GM12874 (cell line): ENCODE data around the gene SDHA.

Experiments used
- TF ChIP-seq, protein P1 (sequence below): IDR thresholded peaks from 2 replicates; pipeline ENCODE4 v1.5.1; 2011; ENCODE audit warnings: low read depth, mild to moderate bottlenecking, control low read depth, low read length, moderate library complexity; ENCODE audit not compliant: insufficient read depth

The SDHA gene

GRCh38 chr5:197892-198489, 20.1 kb upstream of the SDHA start:
- TF ChIP-seq, protein P1, sequence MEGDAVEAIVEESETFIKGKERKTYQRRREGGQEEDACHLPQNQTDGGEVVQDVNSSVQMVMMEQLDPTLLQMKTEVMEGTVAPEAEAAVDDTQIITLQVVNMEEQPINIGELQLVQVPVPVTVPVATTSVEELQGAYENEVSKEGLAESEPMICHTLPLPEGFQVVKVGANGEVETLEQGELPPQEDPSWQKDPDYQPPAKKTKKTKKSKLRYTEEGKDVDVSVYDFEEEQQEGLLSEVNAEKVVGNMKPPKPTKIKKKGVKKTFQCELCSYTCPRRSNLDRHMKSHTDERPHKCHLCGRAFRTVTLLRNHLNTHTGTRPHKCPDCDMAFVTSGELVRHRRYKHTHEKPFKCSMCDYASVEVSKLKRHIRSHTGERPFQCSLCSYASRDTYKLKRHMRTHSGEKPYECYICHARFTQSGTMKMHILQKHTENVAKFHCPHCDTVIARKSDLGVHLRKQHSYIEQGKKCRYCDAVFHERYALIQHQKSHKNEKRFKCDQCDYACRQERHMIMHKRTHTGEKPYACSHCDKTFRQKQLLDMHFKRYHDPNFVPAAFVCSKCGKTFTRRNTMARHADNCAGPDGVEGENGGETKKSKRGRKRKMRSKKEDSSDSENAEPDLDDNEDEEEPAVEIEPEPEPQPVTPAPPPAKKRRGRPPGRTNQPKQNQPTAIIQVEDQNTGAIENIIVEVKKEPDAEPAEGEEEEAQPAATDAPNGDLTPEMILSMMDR = no peak

DNA sequence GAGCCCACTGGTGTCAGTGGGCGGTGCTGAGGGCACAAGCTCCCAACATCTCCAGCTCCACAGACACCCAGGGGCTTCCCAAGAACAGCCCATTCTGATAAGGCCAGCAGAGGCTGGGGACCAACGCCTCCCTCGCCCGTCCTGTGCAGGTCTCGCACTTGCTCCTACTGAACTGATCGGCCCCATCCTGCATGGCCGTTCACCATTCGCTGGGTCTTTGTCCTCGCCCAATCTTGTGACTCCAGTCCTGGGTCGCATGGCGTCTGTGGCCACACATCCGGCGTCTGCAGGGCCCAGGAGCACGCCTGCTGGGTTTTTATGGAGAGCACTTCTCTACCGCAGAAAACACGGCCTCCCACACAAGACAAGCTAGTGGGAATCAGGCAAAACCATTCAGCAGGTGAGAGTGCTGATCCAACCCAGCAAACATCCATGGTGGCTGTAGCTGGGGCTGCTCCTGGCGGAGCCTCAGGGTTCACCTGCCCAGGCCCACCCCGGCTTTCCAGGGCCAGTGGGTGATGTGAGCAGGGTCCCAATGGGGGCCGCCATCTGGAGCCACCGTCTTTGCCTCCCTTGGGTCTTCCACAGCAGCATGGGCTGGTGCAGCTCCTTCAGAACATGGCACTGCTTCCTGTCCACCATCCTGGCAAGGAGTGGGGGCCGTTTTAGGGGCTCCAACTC, 19.5 kb upstream of the SDHA start:
- TF ChIP-seq, protein P1 = no peak

DNA sequence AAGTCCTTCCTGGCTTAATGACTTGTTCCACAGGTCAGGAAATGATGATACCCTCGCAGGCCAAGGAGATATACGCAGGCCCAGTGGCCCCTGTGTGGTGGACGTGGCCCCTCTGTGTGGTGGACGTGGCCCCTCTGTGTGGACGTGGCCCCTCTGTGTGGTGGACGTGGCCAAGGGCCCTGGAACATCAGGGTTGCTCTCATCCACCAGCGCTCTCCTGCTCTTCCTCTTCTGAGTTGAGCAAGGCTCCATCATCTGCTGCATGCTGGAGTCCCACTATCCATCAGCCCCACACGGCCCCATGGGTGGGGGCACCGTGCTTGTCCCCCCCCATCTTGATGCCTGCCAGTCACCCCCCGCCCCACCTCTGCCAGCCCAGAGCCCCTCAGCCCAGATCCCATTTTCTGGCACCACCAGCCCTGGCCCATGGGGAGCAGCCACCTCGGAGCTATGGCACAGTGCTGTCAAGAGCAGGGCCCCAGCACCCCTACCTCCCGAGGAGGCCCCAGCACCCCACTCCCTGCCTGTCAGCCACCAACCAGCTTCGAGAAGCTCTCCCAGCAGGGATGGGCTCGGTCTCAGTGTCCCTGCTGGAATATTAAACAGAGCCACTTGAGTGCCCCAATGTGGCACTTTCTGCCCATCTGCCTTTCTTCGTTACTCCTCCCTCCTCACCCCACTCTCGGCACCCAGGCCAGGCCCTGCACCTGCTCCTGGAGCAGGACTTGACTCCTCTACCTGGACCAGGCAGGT, 18.7 kb upstream of the SDHA start:
- TF ChIP-seq, protein P1 = no peak

DNA sequence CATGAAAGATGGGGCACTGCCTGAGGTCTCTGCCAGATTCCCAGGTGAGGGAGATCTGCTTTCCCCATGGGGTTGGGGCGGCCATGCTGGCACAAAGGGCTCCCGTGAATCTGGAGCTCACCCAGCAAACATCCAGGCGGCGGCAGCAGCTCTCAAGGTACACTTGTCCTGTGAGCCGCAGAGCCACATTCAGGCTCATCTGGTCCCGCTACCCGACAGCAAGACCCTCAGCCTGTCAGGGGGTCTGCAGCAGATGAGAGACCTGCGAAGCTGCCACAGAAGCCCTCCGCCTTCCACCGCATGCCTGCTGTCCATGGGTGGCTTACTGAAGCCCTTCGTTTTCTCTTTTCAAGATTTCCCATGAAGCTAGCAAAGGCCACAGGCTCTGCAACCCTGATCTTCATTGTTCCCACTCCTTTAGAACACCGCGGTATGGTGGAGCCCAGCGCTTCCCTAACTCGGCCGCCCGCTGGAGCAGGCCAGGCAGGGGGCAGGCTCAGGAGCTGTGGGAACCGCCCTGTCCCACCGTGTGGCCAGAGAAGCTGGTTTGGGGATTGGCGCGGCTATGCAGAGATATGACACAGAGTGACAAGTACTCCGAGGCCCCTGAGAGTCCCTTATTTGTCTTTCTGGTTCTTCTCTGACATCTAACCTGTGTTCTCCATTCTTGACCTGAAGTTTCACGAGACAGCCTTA, 18.0 kb upstream of the SDHA start:
- TF ChIP-seq, protein P1 = no peak

DNA sequence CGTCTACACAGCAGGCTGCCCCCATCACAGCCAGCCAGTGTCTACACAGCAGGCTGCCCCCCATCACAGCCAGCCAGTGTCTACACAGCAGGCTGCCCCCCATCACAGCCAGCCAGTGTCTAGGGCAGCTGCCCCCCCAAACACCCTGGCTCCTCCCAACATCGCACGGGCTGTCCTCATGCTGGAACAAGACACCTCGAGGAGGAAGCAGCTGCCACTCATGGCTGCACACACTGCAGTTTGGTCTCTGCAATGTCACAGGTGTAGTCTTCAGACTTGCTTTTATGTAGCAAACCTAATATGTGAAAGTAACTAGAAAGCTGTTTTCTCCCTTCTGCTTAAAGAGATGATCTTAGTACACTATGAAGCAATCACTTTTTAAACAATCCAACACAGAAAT, 17.1 kb upstream of the SDHA start:
- TF ChIP-seq, protein P1 = no peak

- TF ChIP-seq, protein P1 = no peak
Observed at GRCh38 chr5:201672-202071, 16.4 kb upstream of the SDHA start.

- TF ChIP-seq, protein P1 = no peak
Observed at GRCh38 chr5:203246-203930, 14.7 kb upstream of the SDHA start.
